ENCODE data around the gene GPAT2.
"Not testable (repeated sequence)": the region's sequence is repeated elsewhere in the genome, so short reads cannot be mapped to it uniquely, and the experiment has no call there.

GPAT2 gene

GRCh38 chr2:96022701-96023447 lies 11.8 kb downstream of the GPAT2 start:
- not testable (repeated sequence) for DNase-seq

- DNase-seq: not testable (repeated sequence)
Measured at GRCh38 chr2:96022126-96022525, 12.6 kb downstream of the GPAT2 start.

- DNase-seq: not testable (repeated sequence)
Measured at GRCh38 chr2:96021142-96021541, 13.6 kb downstream of the GPAT2 start.

GRCh38 chr2:96019909-96020590 lies 14.7 kb downstream of the GPAT2 start:
- not testable (repeated sequence) for DNase-seq

GRCh38 chr2:96016321-96016720 lies 18.4 kb downstream of the GPAT2 start:
- DNase-seq: not testable (repeated sequence)

- DNase-seq: not testable (repeated sequence)
Measured at GRCh38 chr2:96012792-96013264, 21.9 kb downstream of the GPAT2 start.

GRCh38 chr2:96012086-96012791 lies 22.5 kb downstream of the GPAT2 start:
- DNase-seq: not testable (repeated sequence)

- not testable (repeated sequence) for DNase-seq
Measured at GRCh38 chr2:96011129-96011455, 23.6 kb downstream of the GPAT2 start.

GRCh38 chr2:96010320-96011128 lies 24.2 kb downstream of the GPAT2 start:
- DNase-seq: not testable (repeated sequence)

GRCh38 chr2:96009833-96010232 lies 24.9 kb downstream of the GPAT2 start:
- DNase-seq: not testable (repeated sequence)

GRCh38 chr2:96008051-96008450 lies 26.7 kb downstream of the GPAT2 start:
- not testable (repeated sequence) for DNase-seq

GRCh38 chr2:96006248-96006647 lies 28.5 kb downstream of the GPAT2 start:
- DNase-seq: not testable (repeated sequence)

- DNase-seq: not testable (repeated sequence)
Measured at GRCh38 chr2:95992520-95993272, 42.0 kb downstream of the GPAT2 start.

- not testable (repeated sequence) for DNase-seq
Measured at GRCh38 chr2:95992102-95992501, 42.6 kb downstream of the GPAT2 start.

- DNase-seq: not testable (repeated sequence)
Measured at GRCh38 chr2:95991351-95992094, 43.2 kb downstream of the GPAT2 start, which contains the start of gene ANKRD36C. TSS of gene ANKRD36C (minus strand) at chr2:95991824. CDS start at chr2:95991708, 116 bp downstream.

GRCh38 chr2:95990884-95991283 lies 43.8 kb downstream of the GPAT2 start:
- not testable (repeated sequence) for DNase-seq

Data from NCI-H2227 treated with DMSO at 0.1 percent for 48 hours (cell line).